Activated CD8-positive, alpha-beta T cell treated with anti-CD3 and anti-CD28 coated beads for 36 hours (primary cell): ENCODE data around the gene HPCAL1. TPM values are rescaled to one million over a fixed set of nuclear protein-coding genes. Genes with fewer than 3 reads are reported as not detected.

Experiments used
- ATAC-seq: fragments of 200-7000 bp; cut with Tn5 transposase; one replicate; pipeline ENCODE4 v1.10.0; 2021; ENCODE audit warnings: mild to moderate bottlenecking, moderate library complexity
- CTCF ChIA-PET: fragments of 350-600 bp; sonication (Branson Sonifier 250); formaldehyde crosslinking; loops from one replicate; lab custom pipeline; 2021; ENCODE audit warnings: antibody characterized with exemption; lab: Charles Lee
- POLR2A ChIA-PET: fragments of 350-600 bp; sonication (Branson Sonifier 250); formaldehyde crosslinking; loops from one replicate; lab custom pipeline; 2021; ENCODE audit warnings: antibody characterized with exemption; lab: Charles Lee
- DNase-seq: peaks from one replicate; pipeline ENCODE4 v3.0.0-alpha.2; 2020
- H3K27ac Mint-ChIP-seq: one replicate; pipeline ENCODE4 v1.8.0; 2021; ENCODE audit warnings: mild to moderate bottlenecking, mixed read lengths
- H3K27me3 Mint-ChIP-seq: one replicate; pipeline ENCODE4 v1.8.0; 2021; ENCODE audit warnings: mixed read lengths
- H3K36me3 Mint-ChIP-seq: one replicate; pipeline ENCODE4 v1.8.0; 2021; ENCODE audit warnings: low read depth, mixed read lengths
- H3K4me1 Mint-ChIP-seq: one replicate; pipeline ENCODE4 v1.8.0; 2021; ENCODE audit warnings: low read depth, mixed read lengths
- H3K4me3 Mint-ChIP-seq: one replicate; pipeline ENCODE4 v1.8.0; 2021; ENCODE audit warnings: mild to moderate bottlenecking, moderate library complexity, mixed read lengths
- H3K9me3 Mint-ChIP-seq: one replicate; pipeline ENCODE4 v1.8.0; 2021; ENCODE audit warnings: mixed read lengths
- intact Hi-C: fragments of 100-400 bp; cut with micrococcal nuclease; formaldehyde crosslinking; loops from one replicate; pipeline ENCODE4 v1.10.0; 2022
- total RNA-seq, 2 experiments: library from RNA; stranded (reverse); gene quantifications; one replicate each; pipeline ENCODE4 v1.2.3, GENCODE V29; 2021
- TF ChIP-seq, protein P1 (sequence below): fragments of 200-600 bp; IDR thresholded peaks from one replicate; pipeline ENCODE4 v1.8.0; 2022; ENCODE audit warnings: antibody characterized with exemption, mild to moderate bottlenecking

HPCAL1 gene
- total RNA-seq, 2 experiments from 2014 or later: 166 to 170 TPM

DNA sequence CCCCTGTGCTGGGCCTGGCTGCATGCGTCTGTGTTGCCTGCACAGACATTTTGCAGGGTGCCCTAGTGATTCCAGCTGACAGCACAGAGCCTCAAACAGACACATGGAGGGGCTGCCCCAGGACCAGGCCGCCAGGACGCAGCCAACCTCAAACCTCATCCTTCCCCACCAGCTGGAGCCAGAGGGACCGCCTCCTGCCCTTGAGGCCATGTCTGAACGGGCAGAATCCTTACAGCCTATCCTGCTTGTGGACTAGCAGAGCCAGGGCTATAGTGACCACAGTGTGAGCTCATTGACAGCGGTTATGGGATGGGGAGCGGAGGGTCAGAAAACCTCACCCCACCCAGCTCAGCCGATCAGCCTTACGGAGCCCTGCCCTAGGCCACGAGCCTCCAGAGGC is 123.0 kb downstream of the HPCAL1 start:
- DNase-seq (no peak), ATAC-seq (no peak)
- intact Hi-C loops: no loop called here
- H3K4me1 Mint-ChIP-seq: no peaks in the 10 kb centered on the region
- POLR2A ChIA-PET: no interaction called here
- CTCF ChIA-PET: interaction anchor here (1.2 to 4.1 kb wide), 3 partner anchors 8 to 17 kb away, joined by 3 to 19 read pairs (median 13); no protein-coding TSS in a partner anchor
- H3K27ac Mint-ChIP-seq: no peak overlapping the region
- peaks cover 19% of the 10 kb centered on the region for H3K36me3 Mint-ChIP-seq
- H3K4me3 Mint-ChIP-seq: no peak overlapping the region
- TF ChIP-seq, protein P1, sequence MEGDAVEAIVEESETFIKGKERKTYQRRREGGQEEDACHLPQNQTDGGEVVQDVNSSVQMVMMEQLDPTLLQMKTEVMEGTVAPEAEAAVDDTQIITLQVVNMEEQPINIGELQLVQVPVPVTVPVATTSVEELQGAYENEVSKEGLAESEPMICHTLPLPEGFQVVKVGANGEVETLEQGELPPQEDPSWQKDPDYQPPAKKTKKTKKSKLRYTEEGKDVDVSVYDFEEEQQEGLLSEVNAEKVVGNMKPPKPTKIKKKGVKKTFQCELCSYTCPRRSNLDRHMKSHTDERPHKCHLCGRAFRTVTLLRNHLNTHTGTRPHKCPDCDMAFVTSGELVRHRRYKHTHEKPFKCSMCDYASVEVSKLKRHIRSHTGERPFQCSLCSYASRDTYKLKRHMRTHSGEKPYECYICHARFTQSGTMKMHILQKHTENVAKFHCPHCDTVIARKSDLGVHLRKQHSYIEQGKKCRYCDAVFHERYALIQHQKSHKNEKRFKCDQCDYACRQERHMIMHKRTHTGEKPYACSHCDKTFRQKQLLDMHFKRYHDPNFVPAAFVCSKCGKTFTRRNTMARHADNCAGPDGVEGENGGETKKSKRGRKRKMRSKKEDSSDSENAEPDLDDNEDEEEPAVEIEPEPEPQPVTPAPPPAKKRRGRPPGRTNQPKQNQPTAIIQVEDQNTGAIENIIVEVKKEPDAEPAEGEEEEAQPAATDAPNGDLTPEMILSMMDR: no peak
- H3K9me3 Mint-ChIP-seq: no peaks in the 10 kb centered on the region
- no peaks in the 10 kb centered on the region for H3K27me3 Mint-ChIP-seq

DNA sequence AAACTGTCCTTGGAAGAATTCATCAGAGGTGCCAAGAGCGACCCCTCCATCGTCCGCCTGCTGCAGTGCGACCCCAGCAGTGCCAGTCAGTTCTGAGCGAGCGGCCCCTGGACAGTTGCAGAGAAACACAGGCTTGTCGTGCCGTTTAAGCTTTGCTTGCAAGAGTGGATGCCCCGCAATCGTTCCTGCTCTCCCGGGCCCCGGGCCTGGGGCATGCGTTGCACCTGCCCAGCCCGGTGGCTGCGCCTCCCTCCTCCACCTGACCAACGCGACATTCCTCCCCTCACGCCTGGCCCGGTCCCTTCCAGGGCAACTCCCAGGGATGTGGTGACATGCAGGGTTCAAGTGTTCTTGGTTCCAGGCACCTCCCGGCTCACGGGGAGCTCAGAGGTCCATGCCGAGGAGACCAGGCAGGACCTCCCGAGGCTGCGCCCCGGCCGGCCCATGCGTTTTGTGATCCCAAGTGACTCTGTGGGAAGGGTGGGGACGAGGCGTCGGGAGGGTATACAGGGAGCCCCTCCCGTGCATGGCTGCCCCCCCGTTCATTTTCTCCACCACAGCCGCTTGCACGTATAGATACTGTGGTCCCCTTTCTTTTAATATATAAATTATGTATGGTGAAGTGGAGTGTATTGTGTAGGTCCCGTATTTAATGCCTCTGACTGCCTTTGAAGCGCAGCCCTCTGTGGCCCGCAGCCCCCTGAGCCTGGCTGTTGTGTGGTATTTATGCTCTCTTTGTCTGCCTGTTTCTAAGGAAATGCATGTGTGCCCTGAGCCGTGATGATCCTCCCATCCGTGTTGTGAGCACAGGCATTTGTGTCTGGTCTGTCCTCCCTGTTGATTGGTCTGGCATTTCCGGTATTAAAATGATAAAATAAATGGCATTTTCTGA is 124.3 kb downstream of the HPCAL1 start:
- Mint-ChIP-seq H3K36me3 (peaks cover 11% of the 10 kb centered on the region), H3K9me3 (no peaks in the 10 kb centered on the region), H3K4me3 (no peak overlapping the region), H3K27ac (no peak overlapping the region), H3K4me1 (peaks cover under 1% of the 10 kb centered on the region), H3K27me3 (peaks cover 4% of the 10 kb centered on the region)
- ChIA-PET POLR2A (interaction anchor here (1.0 to 1.5 kb wide), 2 partner anchors 12 to 21 kb away, joined by 3 read pairs; partner anchors contain the start of gene ODC1), CTCF (interaction anchor here (1.2 to 4.1 kb wide), 3 partner anchors 9 to 354 kb away, joined by 3 to 19 read pairs (median 7); no protein-coding TSS in a partner anchor)
- TF ChIP-seq, protein P1: no peak
- ATAC-seq (no peak), DNase-seq (no peak)
- intact Hi-C loops: no loop called here

DNA sequence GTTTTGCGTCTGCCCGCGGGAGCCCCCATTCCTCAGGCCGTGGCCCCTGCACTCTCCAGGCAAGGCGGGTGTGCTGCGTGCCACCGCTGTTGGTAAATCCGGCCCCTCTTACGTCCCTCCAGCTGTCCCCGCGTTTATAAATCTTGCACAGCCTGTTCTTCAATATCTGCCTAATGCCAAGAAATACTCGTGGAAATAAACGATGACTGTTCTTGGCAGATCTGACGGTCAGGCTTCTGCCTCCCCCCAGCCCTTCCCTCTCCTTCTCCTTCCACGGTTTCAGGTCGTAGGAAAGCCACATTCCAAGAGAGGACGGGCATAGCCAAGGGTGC is 124.9 kb downstream of the HPCAL1 start:
- intact Hi-C loops: no loop called here
- Mint-ChIP-seq H3K9me3 (no peaks in the 10 kb centered on the region), H3K4me1 (peaks cover 3% of the 10 kb centered on the region), H3K36me3 (peaks cover 9% of the 10 kb centered on the region), H3K27me3 (peaks cover 4% of the 10 kb centered on the region), H3K4me3 (no peak overlapping the region), H3K27ac (no peak overlapping the region)
- TF ChIP-seq, protein P1: no peak
- ChIA-PET CTCF (interaction anchor here (1.1 to 1.5 kb wide), 3 partner anchors 19 to 355 kb away, joined by 3 to 7 read pairs (median 3); no protein-coding TSS in a partner anchor), POLR2A (interaction anchor here (1.5 kb wide), 1 partner anchor 20 kb away, joined by 3 read pairs; the partner anchor contains the start of gene ODC1)
- no peak for DNase-seq
- ATAC-seq: no peak

DNA sequence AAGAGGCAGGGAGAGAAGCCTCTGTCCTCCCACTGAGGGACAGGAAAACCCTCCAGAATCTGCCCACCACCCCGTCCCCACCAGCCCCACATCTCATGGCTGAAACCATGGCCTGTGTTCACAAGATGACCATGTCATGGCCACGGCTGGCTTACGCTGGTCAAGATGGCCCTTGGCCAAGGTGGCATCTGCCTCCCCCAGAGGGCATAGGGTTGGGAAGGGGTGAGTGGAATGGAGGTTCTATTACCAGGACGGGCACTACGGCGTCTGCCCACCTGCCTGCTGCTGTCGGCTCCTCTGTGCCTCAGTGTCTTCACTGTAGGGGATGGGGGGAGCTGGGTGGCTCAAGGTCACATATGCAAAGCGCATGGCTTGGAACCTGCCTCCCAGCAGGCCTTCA is 125.7 kb downstream of the HPCAL1 start:
- H3K36me3 Mint-ChIP-seq: peaks cover 9% of the 10 kb centered on the region
- POLR2A ChIA-PET: interaction anchor here (1.5 kb wide), 1 partner anchor 20 kb away, joined by 3 read pairs; the partner anchor contains the start of gene ODC1
- no peak overlapping the region for H3K27ac Mint-ChIP-seq
- ATAC-seq (no peak), DNase-seq (no peak)
- peaks cover 8% of the 10 kb centered on the region for H3K4me1 Mint-ChIP-seq
- H3K4me3 Mint-ChIP-seq: no peak overlapping the region
- no peaks in the 10 kb centered on the region for H3K9me3 Mint-ChIP-seq
- peaks cover 8% of the 10 kb centered on the region for H3K27me3 Mint-ChIP-seq
- CTCF ChIA-PET: interaction anchor here (1.1 to 1.5 kb wide), 3 partner anchors 20 to 355 kb away, joined by 3 to 7 read pairs (median 3); no protein-coding TSS in a partner anchor
- TF ChIP-seq, protein P1: no peak
- intact Hi-C loops: no loop called here

DNA sequence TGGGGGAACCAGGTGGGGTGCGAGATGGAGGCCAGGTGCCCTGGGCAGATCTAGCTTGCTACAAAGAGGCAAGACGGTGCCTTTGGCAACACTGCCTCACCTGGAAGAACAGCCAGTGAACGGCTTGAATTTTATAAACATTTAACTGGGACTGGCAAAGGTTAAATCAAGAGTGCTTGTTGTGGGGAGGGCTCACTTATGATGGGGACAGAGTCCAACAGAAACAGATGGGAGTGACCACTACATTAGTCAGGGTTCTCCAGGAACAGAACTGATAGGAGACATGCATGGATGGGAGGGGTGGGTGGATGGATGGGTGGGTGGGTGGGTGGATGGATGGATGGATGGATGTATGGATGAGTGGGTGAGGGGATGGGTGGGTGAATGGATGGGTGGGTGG is 126.2 kb downstream of the HPCAL1 start:
- H3K27me3 Mint-ChIP-seq: peaks cover 9% of the 10 kb centered on the region
- H3K27ac Mint-ChIP-seq: no peak overlapping the region
- DNase-seq (no peak), ATAC-seq (no peak)
- H3K9me3 Mint-ChIP-seq: no peaks in the 10 kb centered on the region
- TF ChIP-seq, protein P1: no peak
- intact Hi-C loops: no loop called here
- H3K36me3 Mint-ChIP-seq: peaks cover 7% of the 10 kb centered on the region
- ChIA-PET POLR2A (interaction anchor here (1.5 kb wide), 1 partner anchor 19 kb away, joined by 3 read pairs; the partner anchor contains the start of gene ODC1), CTCF (interaction anchor here (1.4 kb wide), 1 partner anchor 20 kb away, joined by 3 read pairs; no protein-coding TSS in a partner anchor)
- H3K4me3 Mint-ChIP-seq: no peak overlapping the region
- peaks cover 9% of the 10 kb centered on the region for H3K4me1 Mint-ChIP-seq
